Activated CD8-positive, alpha-beta memory T cell treated with anti-CD3 and anti-CD28 coated beads, Interleukin-2, amount 50 U/mL, for 1 hour (primary cell): Measurements from ENCODE around the gene TDP2.
"Not testable (repeated sequence)": the region's sequence is repeated elsewhere in the genome, so short reads cannot be mapped to it uniquely, and the experiment has no call there.

ENCODE experiments used
- DNase-seq: peaks from one replicate; pipeline ENCODE4 v3.0.0-alpha.2; 2020; ENCODE audit errors: extremely low read depth

Gene TDP2

GRCh38 chr6:24650365-24650764 lies 16.3 kb downstream of the TDP2 start:
- no peak for DNase-seq

GRCh38 chr6:24649691-24650090 lies 17.0 kb downstream of the TDP2 start:
- no peak for DNase-seq

- DNase-seq: no peak
Observed at GRCh38 chr6:24648276-24648675, 18.4 kb downstream of the TDP2 start.

- DNase-seq: no peak
Observed at GRCh38 chr6:24646771-24647170, 19.9 kb downstream of the TDP2 start.

- DNase-seq: no peak
Observed at GRCh38 chr6:24644377-24644776, 22.3 kb downstream of the TDP2 start.

GRCh38 chr6:24643920-24644319 lies 22.8 kb downstream of the TDP2 start:
- no peak for DNase-seq

GRCh38 chr6:24642061-24642460 lies 24.6 kb downstream of the TDP2 start:
- no peak for DNase-seq

- DNase-seq: not testable (repeated sequence)
Observed at GRCh38 chr6:24640631-24641030, 26.1 kb downstream of the TDP2 start.

GRCh38 chr6:24640166-24640565 lies 26.5 kb downstream of the TDP2 start:
- no peak for DNase-seq

- no peak for DNase-seq
Observed at GRCh38 chr6:24636681-24637080, 30.0 kb downstream of the TDP2 start.

GRCh38 chr6:24632573-24632972 lies 34.1 kb downstream of the TDP2 start:
- no peak for DNase-seq

- DNase-seq: no peak
Observed at GRCh38 chr6:24631671-24632070, 35.0 kb downstream of the TDP2 start.

GRCh38 chr6:24630856-24631505 lies 35.7 kb downstream of the TDP2 start:
- no peak for DNase-seq

GRCh38 chr6:24621626-24622289 lies 44.9 kb downstream of the TDP2 start:
- no peak for DNase-seq

GRCh38 chr6:24620637-24621036 lies 46.1 kb downstream of the TDP2 start:
- no peak for DNase-seq

GRCh38 chr6:24619661-24620060 lies 47.0 kb downstream of the TDP2 start:
- DNase-seq: no peak

GRCh38 chr6:24614648-24615047 lies 52.1 kb downstream of the TDP2 start:
- no peak for DNase-seq

GRCh38 chr6:24614043-24614420 lies 52.7 kb downstream of the TDP2 start:
- no peak for DNase-seq

- no peak for DNase-seq
Observed at GRCh38 chr6:24613361-24614042, 53.2 kb downstream of the TDP2 start.

- DNase-seq: no peak
Observed at GRCh38 chr6:24610672-24611071, 56.0 kb downstream of the TDP2 start.

GRCh38 chr6:24607310-24608105 lies 59.2 kb downstream of the TDP2 start:
- DNase-seq: no peak

GRCh38 chr6:24606200-24606930 lies 60.3 kb downstream of the TDP2 start:
- no peak for DNase-seq
